AG10803 (cell line): ENCODE measurements around the gene SCGB3A2.

Source experiments
- DNase-seq: peaks from one replicate; pipeline ENCODE4 v3.0.0; 2010; ENCODE audit warnings: low read depth
- H3K4me3 ChIP-seq: 2 replicates; pipeline ENCODE4 v1.5.1; 2011; ENCODE audit warnings: mild to moderate bottlenecking, low read length, control low read depth
- CTCF ChIP-seq: conservative IDR thresholded peaks from 2 replicates; pipeline ENCODE4 v1.5.1; 2011; ENCODE audit warnings: mild to moderate bottlenecking, low read length, control low read depth, inconsistent platforms

SCGB3A2 gene

GRCh38 chr5:147920420-147921030 is 42.0 kb downstream of the SCGB3A2 start:
- TF ChIP-seq CTCF: no peak
- H3K4me3 ChIP-seq: no peak overlapping the region
- no peak for DNase-seq

- no peak for TF ChIP-seq CTCF
- no peak overlapping the region for H3K4me3 ChIP-seq
- DNase-seq: no peak
These were observed 42.6 kb downstream of the SCGB3A2 start for GRCh38 chr5:147921136-147921535.

GRCh38 chr5:147925020-147925419 is 46.5 kb downstream of the SCGB3A2 start:
- no peak overlapping the region for H3K4me3 ChIP-seq
- no peak for DNase-seq
- no peak for TF ChIP-seq CTCF

GRCh38 chr5:147927901-147928300 is 49.4 kb downstream of the SCGB3A2 start:
- no peak for TF ChIP-seq CTCF
- no peak overlapping the region for H3K4me3 ChIP-seq
- DNase-seq: no peak

GRCh38 chr5:147930769-147931168 is 52.3 kb downstream of the SCGB3A2 start:
- no peak for TF ChIP-seq CTCF
- no peak overlapping the region for H3K4me3 ChIP-seq
- no peak for DNase-seq
